Measurements from ENCODE around the gene DHX40. TPM values are rescaled to one million over a fixed set of nuclear protein-coding genes. Genes with fewer than 3 reads are reported as not detected.

The DHX40 gene
- total and polyA plus RNA-seq, 2 of the 8 experiments (the other 6 are each of a cell fraction or from before 2014, with no cell fraction given) = 13.5 to 28.3 TPM

- DNase-seq (ENCODE audit: low read depth in 1 of 2, low spot score in 2 of 2) = peak in 1 of 2 experiments; percentile 8
- POLR2A ChIA-PET (ENCODE audit: partially characterized antibody) = no interaction called here
Observed at GRCh38 chr17:59520251-59520650, 45.2 kb upstream of the DHX40 start.

More at GRCh38 chr17:59520251-59520650, 45.2 kb upstream of the DHX40 start:
- no peak overlapping the region for H2AK5ac ChIP-seq (ENCODE audit: low read depth, low read length)
- no peak overlapping the region for H3K9ac ChIP-seq (replicated peaks in 1 of 4; ENCODE audit: extremely low read depth in 1 of 4, low read depth in 3 of 4, low read length in 3 of 4)
- H3K4ac ChIP-seq (replicated peaks; ENCODE audit: insufficient read length, low read depth, low read length) = no peak overlapping the region
- no peak overlapping the region for H3K56ac ChIP-seq (replicated peaks; ENCODE audit: insufficient read length, low read depth, low read length)
- no peak overlapping the region for H2BK20ac ChIP-seq (ENCODE audit: low read length)
- H3K79me2 ChIP-seq (ENCODE audit: control insufficient read depth in 1 of 2, insufficient read depth in 2 of 2, low read length in 2 of 2) = no peaks in the 10 kb centered on the region
- H3K4me3 ChIP-seq (ENCODE audit: extremely low read depth in 1 of 4, insufficient read depth in 2 of 4, low read depth in 3 of 4, low read length in 4 of 4) = no peak overlapping the region
- H3K23ac ChIP-seq (ENCODE audit: insufficient read length) = no peak overlapping the region
- no peaks in the 10 kb centered on the region for H3K4me1 ChIP-seq (replicated peaks in 1 of 4; ENCODE audit: control insufficient read depth in 3 of 4, insufficient read depth in 4 of 4, low read length in 3 of 4)
- H2BK5ac ChIP-seq (ENCODE audit: low read depth, low read length) = no peak overlapping the region
- H3K79me1 ChIP-seq (ENCODE audit: low read depth, low read length) = no peaks in the 10 kb centered on the region
- H2AFZ ChIP-seq (ENCODE audit: low read length) = no peak overlapping the region
- no peak overlapping the region for H3K4me2 ChIP-seq (ENCODE audit: insufficient read depth in 1 of 2, low read depth in 2 of 2, low read length in 2 of 2)
- no peaks in the 10 kb centered on the region for H3K9me3 ChIP-seq (ENCODE audit: insufficient read depth in 2 of 2, low read depth in 1 of 2, low read length in 1 of 2)
- H2BK120ac ChIP-seq (replicated peaks; ENCODE audit: low read depth, low read length) = no peak overlapping the region
- no peak overlapping the region for H3K14ac ChIP-seq (ENCODE audit: insufficient read length)
- no peak overlapping the region for H3K18ac ChIP-seq (ENCODE audit: extremely low read depth, low read length)
- WGBS, 2 experiments (ENCODE audit: extremely low coverage in 1 of 2, insufficient coverage in 1 of 2, insufficient read length in 1 of 2, insufficient replicate concordance in 2 of 2, low coverage in 1 of 2, low lambda C conversion rate in 2 of 2, missing lambda C conversion rate in 1 of 2) = 90% methylated on average over 5 of the region's 5 CpGs; no CpG with 5 or more reads in 1 of the 2 experiments
- CTCF ChIA-PET (ENCODE audit: partially characterized antibody) = interaction anchor here (0.9 to 4.7 kb wide), 7 partner anchors 10 to 155 kb away, joined by 3 to 31 read pairs (median 12); no protein-coding TSS in a partner anchor
- no peak overlapping the region for H4K5ac ChIP-seq (ENCODE audit: insufficient read length, low read depth, low read length)
- H4K91ac ChIP-seq (replicated peaks; ENCODE audit: insufficient read length, low read length) = no peak overlapping the region
- H2BK15ac ChIP-seq (ENCODE audit: low read length) = no peak overlapping the region
- no peak overlapping the region for H3K27ac ChIP-seq (ENCODE audit: low read depth, low read length)
- TF ChIP-seq YY1 (IDR thresholded peaks at IDR 0.05; ENCODE audit: low read depth, low read length) (no peak), SP2 (IDR thresholded peaks at IDR 0.05; ENCODE audit: low read length) (no peak), CHD1 (IDR thresholded peaks at IDR 0.05; ENCODE audit: low read depth, low read length) (no peak), TAF1 (IDR thresholded peaks at IDR 0.05; ENCODE audit: low read depth, low read length) (no peak), SIN3A (conservative IDR thresholded peaks at IDR 0.05 in 1 of 2, IDR thresholded peaks at IDR 0.05 in 1 of 2; ENCODE audit: low read depth in 1 of 2, low read length in 2 of 2) (no peak), ASH2L (IDR thresholded peaks at IDR 0.05; ENCODE audit: low read length) (no peak)
- no peaks in the 10 kb centered on the region for H3K23me2 ChIP-seq (ENCODE audit: low read depth, low read length)
- FAIRE-seq = no peak
- H4K8ac ChIP-seq (ENCODE audit: extremely low read depth, insufficient read depth, low read length) = no peak overlapping the region
- no peak overlapping the region for H2BK12ac ChIP-seq (ENCODE audit: low read depth, low read length)
- H3K27me3 ChIP-seq (replicated peaks in 1 of 4; ENCODE audit: control insufficient read depth in 3 of 4, extremely low read depth in 1 of 4, insufficient read depth in 3 of 4, low read length in 3 of 4) = no peaks in the 10 kb centered on the region
- H4K20me1 ChIP-seq (replicated peaks in 1 of 2; ENCODE audit: control insufficient read depth in 1 of 2, insufficient read depth in 2 of 2, low read length in 2 of 2) = no peaks in the 10 kb centered on the region
- no peaks in the 10 kb centered on the region for H3K36me3 ChIP-seq (ENCODE audit: control insufficient read depth in 2 of 4, insufficient read depth in 4 of 4, low read length in 3 of 4)
